HG03159 (cell line): ENCODE data around the gene MRPL55.

Experiments used
- ATAC-seq: cut with Tn5 transposase; IDR thresholded peaks from one replicate; pipeline ENCODE4 v1.9.1; 2021; ENCODE audit warnings: mild to moderate bottlenecking, moderate library complexity; ENCODE audit not compliant: unreplicated experiment

The MRPL55 gene

DNA sequence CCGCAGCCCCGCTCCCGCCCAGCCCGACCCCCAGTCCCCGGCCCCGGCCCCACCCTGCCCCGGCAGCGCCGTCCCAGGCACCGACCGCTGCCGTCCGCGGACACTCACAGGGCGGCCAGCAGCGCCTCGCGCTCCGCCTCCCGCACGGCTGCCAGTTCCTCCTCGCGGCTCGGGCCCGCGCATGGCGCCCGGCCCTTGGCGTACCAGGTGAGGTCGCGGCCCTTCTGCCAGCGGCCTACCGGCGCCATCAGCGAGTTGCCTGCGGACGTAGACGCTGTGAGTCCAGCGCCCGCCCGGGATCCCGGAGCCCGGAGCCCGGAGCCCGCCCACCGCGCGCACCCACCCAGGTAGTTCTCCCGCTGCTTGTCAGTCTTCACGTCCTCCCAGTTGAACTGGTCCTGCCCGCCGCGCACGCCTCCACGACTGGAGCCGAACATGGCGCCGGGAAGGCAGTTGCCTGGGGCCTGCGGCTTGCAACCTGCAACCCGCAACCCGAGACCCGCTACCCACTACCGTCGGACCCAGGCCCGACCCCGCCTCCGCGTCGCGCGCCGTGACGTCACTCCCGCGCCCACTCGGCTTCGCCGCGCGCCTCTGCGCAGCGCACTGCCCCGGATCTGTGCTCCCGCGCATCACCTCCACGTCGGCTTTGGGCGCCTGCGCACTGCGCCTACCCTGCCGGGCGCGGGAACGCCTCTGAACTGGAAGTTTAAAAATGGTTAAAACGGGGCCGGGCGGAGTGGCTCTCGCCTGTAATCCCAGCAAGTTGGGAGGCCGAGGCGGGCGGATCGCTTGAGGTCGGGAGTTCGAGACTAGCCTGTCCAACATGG is 6.1 kb downstream of the MRPL55 start, which contains the start of gene C1orf35:
Gene C1orf35, minus strand, starts transcription at position 535 of the 830 bp plus-strand sequence. Its CDS starts 98 bp downstream, at position 437.
- peak; percentile 71 for ATAC-seq

DNA sequence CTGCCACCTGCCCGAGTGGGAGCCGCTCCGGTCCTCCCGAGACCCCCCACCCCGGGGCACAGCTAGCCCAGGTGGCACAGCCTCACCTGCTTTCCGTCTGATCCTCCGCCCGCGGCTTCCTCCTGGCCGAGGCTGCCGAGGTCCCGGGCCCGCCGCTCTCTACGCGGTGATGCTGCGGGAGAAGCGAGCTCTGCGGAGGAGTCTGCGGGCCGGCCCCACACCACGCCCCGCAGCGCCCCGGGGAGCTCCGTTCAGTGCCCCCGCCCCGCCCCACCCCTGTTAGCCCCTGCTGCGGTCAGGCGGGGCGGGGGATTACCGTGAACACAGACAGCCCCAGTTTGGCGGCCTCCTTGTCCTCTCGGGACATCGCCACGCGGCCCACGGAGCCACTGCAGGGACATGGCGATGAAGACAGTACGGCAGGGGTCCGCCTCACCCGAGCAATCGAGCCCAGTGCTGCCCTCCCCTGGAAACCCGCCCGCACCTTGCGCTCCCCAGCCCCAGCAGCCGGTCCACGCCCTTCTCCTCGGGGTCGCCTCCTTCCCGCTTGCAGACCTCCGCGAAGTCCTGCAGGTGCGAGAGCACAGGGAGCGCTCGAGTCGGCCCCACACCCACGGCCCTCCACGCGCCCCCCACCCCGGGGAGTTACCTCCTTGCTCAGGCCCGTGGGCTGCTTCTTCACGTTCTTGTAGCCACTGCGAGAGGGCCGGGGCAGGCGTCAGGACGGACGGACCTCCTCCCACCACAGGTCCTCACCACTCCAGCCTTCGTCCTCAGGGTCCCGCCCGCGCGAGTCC is 6.9 kb downstream of the MRPL55 start:
- ATAC-seq, result peak; percentile 32

DNA sequence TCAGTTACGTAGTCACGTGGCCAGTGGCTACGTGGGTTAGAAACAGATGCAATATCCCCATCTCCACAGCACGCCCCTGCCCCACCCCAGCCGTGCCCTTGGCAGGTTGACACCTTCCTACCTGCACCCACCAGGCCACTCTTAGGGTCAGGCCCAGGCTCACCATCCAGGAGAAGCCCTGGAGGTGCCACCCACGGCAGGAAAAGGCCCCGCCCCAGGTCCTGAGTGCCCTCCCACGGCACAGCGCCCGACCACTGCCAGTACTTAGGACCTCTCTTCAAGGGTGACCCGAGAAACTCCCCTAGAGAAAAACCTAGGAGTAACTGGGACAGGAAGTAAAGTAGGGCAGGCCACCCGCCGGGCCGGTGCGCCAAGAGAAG is 7.5 kb downstream of the MRPL55 start:
- no peak for ATAC-seq

DNA sequence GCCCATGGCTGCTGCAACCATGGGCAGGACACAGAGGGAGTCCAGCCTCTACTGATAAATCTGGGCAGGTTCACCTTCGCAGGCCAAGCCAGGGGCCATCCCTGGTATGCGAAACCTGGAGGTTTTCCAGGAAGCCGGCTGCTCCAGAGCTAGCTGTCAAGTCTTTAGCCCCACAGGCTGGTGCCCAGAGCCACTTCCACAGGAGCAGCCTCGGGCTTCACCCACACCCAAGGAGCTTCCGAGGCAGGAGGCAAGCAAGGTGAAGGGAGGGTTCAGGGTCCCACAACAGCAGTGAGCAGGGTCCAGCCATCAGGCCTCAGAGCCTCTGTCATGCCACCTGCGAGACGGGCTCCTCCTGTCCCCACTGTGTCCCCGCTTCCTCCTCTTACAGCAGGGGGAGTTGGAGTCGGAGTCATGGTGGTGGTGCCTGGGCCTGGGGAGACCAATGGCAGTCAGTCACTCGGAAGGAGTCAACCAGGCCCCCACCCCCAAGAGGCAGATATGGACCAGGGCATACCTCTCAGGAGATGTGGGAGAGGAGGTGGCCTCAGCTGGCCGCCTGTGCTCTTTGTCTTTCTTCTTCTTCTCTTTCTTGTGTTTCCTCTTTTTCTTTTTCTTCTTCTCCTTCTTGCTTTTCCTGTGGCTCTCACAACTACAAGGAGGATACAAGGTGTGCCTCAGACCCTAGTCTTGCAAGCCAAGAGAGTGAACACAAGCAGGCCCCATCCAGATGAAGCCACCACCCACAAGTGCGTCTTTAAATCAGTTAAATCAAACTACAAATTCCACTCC is 8.1 kb downstream of the MRPL55 start:
- no peak for ATAC-seq

DNA sequence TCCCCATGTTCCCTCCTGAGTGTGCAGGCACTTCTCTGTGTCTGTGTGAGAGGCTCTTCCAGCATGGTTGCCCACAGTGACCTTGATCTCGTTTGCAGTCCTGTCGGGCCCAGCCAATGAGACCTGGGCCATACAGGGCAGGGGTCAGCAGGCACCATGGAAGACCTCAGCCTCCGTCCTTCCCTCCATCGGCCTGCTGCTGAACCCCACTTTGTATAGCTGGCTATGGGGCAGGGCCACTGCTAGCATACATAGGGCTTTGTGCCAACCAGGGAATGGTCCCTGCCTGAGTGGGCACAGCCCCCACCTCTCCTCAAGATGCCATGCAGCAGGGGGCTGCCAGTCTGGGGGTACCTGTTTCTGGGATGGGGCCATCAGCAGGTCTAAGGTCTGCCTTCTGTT is 9.8 kb downstream of the MRPL55 start:
- no peak for ATAC-seq

DNA sequence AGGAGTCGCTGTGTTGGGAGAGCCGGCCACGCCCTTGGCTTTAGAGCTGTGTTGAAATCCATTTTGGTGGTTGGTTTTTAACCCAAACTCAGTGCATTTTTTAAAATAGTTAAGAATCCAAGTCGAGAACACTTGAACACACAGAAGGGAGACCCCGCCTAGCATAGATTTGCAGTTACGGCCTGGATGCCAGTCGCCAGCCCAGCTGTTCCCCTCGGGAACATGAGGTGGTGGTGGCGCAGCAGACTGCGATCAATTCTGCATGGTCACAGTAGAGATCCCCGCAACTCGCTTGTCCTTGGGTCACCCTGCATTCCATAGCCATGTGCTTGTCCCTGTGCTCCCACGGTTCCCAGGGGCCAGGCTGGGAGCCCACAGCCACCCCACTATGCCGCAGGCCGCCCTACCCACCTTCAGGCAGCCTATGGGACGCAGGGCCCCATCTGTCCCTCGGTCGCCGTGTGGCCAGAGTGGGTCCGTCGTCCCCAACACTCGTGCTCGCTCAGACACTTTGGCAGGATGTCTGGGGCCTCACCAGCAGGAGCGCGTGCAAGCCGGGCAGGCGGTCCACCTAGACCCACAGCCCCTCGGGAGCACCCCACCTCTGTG is 10.7 kb downstream of the MRPL55 start:
- no peak for ATAC-seq

DNA sequence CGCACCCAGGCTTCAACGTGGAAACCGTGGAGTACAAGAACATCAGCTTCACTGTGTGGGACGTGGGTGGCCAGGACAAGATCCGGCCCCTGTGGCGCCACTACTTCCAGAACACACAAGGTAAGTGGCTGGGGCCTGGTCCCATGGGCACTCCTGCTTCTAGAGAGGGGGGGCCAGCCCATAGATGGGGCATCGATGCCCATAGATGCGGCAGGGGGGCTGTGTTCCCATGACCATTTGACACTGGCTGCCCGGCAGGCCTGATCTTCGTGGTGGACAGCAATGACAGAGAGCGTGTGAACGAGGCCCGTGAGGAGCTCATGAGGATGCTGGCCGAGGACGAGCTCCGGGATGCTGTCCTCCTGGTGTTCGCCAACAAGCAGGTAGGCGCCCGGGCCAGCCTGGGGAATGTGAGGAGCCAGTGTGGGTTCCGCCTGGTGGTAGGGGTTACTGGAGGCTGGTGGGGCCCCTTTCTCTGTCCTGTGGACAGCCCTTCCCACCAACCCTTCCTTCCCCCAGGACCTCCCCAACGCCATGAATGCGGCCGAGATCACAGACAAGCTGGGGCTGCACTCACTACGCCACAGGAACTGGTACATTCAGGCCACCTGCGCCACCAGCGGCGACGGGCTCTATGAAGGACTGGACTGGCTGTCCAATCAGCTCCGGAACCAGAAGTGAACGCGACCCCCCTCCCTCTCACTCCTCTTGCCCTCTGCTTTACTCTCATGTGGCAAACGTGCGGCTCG is 11.6 kb downstream of the MRPL55 start:
- no peak for ATAC-seq

DNA sequence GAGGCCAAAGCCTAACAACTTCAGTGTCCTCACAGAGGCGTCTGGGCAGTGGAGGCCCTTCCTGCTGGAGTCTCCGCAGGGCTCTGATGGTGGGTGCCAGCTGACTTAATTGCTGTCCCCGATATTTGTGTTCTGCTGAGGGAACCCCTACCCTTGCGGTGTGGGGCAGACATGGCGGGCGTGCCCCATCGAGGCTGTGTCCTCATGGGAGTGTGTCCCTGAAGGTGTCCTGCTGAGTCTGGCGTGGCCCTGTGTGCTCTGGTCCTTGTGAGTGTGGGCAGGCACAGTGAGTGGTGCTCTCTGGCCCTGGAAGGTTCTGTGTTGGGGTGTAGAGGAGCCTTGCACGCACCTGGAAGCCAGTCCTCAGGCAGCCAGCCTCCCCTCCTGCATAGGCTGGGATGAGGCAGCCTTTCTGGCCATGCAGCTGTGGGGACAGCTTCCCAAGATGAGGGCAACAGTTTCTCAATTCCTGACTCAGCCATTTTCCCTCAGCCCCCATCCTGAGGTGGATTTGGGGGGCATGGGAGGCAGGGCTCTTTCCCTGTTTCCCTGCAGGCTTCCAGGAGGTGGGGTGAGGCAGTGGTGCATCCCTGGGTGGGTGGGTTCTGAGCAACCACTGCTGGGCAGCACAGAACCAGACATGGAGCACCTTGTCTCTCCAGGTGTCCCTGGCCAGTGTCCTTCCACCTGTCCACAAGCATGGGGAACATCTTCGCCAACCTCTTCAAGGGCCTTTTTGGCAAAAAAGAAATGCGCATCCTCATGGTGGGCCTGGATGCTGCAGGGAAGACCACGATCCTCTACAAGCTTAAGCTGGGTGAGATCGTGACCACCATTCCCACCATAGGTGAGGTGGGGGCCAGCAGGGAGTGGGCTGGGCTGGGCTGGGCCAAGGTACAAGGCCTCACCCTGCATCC is 12.4 kb downstream of the MRPL55 start:
- ATAC-seq, result no peak

DNA sequence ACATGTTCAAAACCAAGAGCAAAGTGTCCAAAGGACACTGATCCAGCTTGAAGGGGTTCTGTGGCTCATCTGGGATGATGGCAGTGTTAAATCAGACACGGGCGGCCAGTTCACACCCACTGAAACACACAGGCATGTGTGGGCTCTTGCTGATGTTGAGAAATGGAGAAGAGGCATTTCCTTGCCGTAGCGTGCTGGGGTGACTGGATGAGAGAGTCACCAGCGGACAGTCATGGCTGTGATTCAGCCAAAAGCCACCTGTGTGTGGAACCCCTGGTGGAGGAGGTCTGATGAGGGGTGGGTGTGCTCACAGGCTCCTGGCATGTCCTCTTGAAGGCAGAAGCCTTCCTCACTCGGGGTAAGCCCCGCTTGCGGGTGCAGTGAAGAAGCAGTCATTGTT is 13.2 kb downstream of the MRPL55 start:
- ATAC-seq, result no peak

DNA sequence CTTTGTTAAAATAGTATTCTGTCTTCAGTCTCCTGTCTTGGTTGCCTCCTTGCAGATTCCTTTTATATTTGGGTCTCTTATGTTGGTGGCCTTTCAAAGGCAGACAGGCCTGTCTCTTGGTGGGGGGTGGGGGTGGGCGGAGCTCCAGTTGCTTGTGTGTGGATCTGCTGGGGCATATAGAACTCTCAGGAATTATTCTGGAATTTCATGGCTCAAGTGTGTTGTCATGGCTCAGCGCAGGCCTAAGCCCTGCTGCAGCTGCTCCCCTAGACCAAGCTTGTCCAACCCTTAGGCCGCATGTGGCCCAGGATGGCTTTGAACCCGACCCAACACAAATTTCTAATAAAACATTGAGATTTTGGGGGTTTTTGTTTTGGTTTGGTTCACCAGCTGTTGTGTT is 13.9 kb downstream of the MRPL55 start:
- no peak for ATAC-seq

DNA sequence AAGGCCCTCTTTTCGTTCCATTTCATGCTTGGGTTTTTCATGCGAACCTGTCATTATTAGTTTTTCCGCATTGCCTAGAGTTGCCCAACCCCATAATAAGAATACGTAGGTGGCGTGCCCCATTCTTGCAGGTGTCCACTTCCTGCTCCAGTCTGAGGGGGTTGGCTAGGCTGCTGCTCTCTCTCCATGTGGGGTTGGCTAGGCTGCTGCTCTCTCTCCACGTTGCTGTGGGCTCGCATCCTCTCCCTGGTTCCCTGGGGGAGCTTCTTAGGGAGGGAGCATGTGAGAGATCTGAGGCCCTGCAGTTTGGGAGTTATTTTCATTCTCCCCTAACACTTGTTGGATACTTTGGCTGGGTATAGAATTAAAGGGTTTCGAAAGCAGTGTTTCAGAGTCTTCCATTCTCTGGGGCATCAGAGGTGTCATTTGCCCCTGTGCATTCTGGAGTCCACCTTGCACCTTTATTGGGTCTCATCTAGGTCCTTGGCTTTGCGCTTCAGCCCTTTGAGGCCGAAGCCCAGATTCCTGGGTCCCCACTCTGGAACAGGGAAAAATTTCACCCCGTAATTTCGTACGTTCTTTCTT is 14.6 kb downstream of the MRPL55 start:
- no peak for ATAC-seq

DNA sequence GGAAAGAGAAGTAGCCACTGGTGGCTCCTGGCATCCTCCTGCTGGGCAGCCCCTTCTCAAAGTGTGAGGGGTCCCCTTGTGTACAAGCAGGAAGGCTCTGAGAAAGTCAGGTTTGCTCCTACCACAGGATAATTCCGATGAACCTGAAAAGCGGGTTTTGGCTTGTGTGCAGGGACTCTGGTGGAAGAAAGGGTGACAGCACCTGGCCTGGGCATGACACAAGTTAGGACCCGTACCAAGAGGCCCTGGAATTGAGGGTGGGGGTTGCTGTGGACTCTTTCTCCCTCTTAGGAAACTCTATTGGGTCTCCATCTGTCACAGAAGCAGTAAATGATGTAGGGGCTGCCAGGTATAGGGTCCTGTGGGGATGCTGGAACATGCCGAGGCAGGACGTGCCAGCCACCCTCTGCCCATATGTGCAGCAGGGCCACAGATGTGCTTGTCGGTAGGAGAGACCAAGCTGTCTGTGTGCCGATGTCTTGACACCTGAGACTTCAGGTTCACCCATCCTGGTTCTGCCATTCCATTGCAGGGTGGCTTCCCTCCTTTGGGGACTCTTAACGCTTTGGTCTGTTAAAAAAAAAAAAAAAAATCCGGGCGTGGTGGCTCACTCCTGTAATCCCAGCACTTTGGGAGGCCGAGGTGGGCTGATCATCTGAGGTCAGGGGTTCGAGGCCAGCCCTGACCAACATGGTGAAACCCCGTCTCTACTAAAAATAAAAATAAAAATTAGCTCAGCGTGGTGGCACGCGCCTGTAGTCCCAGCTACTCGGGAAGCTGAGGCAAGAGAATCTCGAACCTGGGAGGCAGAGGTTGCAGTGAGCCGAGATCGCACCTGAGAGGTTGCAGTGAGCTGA is 15.8 kb downstream of the MRPL55 start:
- ATAC-seq, result no peak

DNA sequence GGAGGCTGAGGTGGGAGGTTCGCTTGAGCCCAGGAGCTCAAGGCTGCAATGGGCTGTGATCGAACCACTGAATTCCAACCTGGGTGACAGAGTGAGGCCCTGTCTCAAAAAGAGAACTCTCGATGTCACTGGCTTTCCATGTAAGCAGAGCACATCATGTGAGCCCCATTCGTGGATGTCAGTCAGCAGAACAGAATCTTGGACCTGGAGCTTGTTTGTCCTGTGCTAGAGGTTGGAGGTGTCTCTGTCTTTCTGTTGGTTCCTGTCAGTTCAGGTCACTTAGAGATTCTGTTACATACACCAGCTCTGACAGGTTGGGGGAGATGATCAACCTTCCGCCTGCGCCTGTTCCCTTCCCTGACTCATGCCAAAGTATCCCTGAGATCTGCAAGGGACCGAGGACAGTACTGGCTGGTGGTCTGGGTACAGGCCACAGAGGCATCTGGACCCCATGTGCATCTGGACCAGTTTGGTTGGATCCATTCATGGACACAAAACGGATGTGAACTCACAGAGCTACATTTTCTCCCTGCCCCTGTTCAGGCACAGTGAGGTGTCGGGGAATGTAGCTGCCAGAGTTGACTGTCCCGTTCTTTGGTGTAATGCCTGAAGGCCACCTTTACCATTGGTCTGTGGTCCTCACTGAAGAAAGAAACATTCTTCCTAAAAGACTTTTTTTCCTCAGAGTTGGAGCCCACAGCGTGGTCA is 16.6 kb downstream of the MRPL55 start:
- no peak for ATAC-seq

DNA sequence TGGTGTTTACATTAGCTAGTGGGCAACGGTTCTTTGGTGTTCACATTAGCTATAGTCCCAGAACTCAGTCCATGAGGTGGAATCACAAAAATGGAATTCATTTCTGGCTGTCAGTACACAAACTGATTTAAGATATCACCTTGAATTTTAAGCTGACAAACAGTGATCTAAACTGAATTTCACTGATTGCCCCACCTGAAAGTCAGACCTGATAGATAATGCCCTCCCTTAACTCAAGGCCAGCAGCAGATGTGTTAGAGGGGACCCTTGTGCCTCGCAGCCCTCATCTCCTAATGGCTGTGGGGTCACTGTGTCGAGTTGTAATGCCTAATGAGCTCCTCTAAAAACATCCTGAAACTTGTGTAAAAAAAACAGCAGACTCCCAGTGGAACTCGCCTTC is 18.0 kb downstream of the MRPL55 start:
- ATAC-seq, result no peak

DNA sequence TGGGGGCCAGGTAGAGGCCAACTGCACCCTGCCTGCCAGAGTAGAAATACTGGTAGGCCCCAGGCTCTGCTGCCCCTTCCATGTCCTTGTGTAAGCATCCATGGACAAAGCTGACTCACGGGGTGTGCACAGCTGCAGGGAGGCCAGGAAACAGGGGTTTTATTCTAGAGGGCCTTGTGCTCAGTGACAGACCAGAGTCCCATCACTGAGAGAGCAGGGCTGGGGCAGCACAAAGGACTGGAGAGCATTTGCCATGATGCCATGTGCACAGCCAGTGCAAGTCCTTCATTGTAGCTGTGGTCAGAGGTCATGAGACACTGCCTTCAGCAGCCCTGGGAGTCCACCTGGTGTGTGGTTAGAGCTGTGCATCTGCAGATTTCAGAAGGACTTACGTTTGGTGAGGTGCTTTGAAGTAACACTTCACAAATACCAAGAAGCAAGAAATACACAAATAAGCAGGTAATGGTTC is 18.5 kb downstream of the MRPL55 start:
- ATAC-seq, result no peak

DNA sequence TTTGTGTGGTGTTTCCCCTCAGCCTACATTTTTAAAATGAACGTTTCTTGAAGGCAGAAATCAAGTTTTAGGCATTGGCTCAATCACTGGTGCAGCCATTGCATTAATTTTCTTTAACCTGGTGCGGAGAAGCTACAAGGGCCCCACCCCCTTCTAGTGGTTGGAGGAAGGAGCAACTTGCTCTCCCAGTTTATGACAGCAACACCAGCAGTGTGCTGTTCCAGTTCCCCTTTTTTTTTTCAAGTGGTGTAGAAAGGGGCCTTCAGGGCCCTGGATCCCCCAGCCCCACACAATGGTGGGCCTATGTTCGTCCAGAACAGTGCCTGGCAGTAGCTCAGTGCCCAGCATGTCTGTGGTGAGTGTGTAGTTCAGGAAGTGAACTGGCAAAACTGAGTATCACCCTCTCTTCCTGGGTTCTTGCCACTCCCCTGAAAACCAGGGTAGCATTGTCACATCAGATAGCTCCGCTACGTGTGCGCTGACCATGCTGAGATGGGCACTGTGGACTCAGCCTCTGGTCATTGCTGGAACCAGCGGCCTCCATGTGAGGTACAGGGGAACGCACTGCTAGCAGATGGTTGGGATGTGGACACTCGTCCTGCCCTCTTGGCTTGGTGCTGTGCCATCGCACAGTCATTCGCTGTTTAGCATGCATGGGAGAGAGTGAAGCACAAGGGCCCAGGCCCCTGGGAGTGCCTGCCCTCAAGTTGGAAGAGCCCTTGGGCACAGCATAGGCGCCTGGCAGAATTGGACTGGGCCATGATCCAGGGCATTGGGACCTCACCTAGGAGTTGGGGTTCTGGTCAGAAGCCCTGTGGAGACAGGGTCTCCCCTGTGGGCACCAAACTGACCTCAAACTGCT is 19.3 kb downstream of the MRPL55 start:
- no peak for ATAC-seq
